ENCODE data around the gene PEX3. TPM values are rescaled to one million over a fixed set of nuclear protein-coding genes. Genes with fewer than 3 reads are reported as not detected.

The PEX3 gene
- total RNA-seq, 1 experiment from 2014 or later: 13.5 TPM

GRCh38 chr6:143510991-143511891 is 60.6 kb downstream of the PEX3 start, which contains the start of gene FUCA2 (continued):
- TF ChIP-seq ZNF219 (CRISPR knock-in tag; IDR thresholded peaks at IDR 0.05; ENCODE audit: borderline replicate concordance) (0 out of 2 replicates have a peak, but pooled peaks have one; percentile 11), TEAD4 (CRISPR knock-in tag; IDR thresholded peaks at IDR 0.05) (peak; percentile 42; the same call in 1 of the 2 replicates), CREB1 (CRISPR knock-in tag; IDR thresholded peaks at IDR 0.05) (0 out of 2 replicates have a peak, but pooled peaks have one; percentile 16), HMGXB4 (CRISPR knock-in tag; IDR thresholded peaks at IDR 0.05) (peak; percentile 89), ZNF281 (CRISPR knock-in tag; IDR thresholded peaks at IDR 0.05) (peak; percentile 76; the same call in 1 of the 2 replicates), USF2 (CRISPR knock-in tag; IDR thresholded peaks at IDR 0.05) (peak; percentile 94), PRDM15 (CRISPR knock-in tag; IDR thresholded peaks at IDR 0.05) (0 out of 2 replicates have a peak, but pooled peaks have one; percentile 33), NR1H2 (CRISPR knock-in tag; IDR thresholded peaks at IDR 0.05) (no peak), E2F4 (CRISPR knock-in tag; IDR thresholded peaks at IDR 0.05; ENCODE audit: borderline replicate concordance, low read depth) (0 out of 2 replicates have a peak, but pooled peaks have one; percentile 55), CBFB (CRISPR knock-in tag; IDR thresholded peaks at IDR 0.05; ENCODE audit: low read depth) (no peak), STAT6 (CRISPR knock-in tag; conservative IDR thresholded peaks at IDR 0.05; ENCODE audit: low read depth) (no peak)

All from WTC11 (cell line).